GM21717 (cell line): ENCODE results near the gene STRADA.

Source experiments
- ATAC-seq: cut with Tn5 transposase; IDR thresholded peaks from one replicate; pipeline ENCODE4 v1.9.1; 2021; ENCODE audit warnings: mild to moderate bottlenecking, moderate library complexity; ENCODE audit not compliant: unreplicated experiment

The STRADA gene, protein sequence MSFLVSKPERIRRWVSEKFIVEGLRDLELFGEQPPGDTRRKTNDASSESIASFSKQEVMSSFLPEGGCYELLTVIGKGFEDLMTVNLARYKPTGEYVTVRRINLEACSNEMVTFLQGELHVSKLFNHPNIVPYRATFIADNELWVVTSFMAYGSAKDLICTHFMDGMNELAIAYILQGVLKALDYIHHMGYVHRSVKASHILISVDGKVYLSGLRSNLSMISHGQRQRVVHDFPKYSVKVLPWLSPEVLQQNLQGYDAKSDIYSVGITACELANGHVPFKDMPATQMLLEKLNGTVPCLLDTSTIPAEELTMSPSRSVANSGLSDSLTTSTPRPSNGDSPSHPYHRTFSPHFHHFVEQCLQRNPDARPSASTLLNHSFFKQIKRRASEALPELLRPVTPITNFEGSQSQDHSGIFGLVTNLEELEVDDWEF

DNA sequence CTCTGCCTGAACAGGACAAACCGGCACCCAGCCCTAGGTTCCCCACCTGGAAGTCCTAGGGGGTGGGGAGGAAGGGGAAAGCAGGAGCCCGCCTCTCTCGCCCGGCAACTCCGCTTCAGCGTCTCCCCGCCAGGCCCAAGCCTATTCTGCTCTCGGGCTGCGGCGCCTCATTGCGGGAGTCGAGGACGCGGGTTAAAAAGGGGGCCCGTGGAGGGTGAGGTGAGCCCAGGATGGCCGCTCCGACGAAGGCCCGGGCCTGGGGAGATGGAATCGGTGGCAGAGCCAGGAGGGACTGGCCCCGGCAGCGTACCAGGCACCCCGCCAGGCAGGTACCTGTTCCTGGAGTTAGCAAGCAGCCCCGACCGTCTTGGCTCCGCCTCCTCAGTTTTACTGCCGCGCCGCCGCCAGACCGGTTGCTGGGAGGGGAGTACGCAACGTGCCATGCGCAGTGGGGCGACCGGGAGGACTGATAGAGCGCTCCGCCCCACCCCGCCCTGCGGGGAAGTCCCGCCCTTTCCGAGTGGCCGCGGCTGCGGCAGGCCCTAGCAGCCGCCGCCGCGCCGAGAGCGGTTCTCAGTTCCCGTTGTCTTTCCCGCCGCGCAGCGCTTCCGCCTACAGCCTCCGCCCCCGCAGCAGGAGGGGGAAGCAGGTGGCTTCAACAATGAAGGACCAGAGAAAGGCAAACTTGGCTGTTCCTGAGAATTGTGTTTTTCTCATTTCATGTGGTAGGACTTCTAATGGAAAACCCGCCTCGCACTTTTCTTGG lies at the start of gene STRADA:
Gene STRADA, minus strand, starts transcription at position 392 of the 766 bp plus-strand sequence. CDS start 13,430 bp downstream, outside the sequence.
- ATAC-seq: peak; percentile 75

DNA sequence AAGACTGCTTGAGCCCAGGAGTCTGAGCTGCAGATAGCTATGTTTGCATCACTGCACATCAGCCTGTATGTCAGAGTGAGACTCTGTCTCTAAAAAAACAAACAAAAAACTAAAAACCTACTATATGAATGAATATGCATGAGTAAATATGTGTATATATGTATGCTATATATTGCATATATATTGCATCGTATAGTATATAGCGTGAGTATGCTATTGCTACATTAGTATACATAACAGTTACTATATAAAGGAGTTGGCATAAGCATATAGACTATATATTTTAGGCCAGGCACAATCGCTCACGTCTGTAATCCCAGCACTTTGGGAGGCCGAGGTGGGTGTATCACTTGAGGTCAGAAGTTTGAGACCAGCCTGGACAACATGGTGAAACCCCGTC lies 48.5 kb upstream of the STRADA start:
- ATAC-seq: no peak

GRCh38 chr17:63786971-63787711 lies 45.5 kb upstream of the STRADA start:
- ATAC-seq: no peak

GRCh38 chr17:63786117-63786516 lies 44.5 kb upstream of the STRADA start:
- no peak for ATAC-seq

GRCh38 chr17:63785556-63785955 lies 44.0 kb upstream of the STRADA start:
- no peak for ATAC-seq

- no peak for ATAC-seq
Measured at GRCh38 chr17:63783522-63783921, 41.9 kb upstream of the STRADA start.

DNA sequence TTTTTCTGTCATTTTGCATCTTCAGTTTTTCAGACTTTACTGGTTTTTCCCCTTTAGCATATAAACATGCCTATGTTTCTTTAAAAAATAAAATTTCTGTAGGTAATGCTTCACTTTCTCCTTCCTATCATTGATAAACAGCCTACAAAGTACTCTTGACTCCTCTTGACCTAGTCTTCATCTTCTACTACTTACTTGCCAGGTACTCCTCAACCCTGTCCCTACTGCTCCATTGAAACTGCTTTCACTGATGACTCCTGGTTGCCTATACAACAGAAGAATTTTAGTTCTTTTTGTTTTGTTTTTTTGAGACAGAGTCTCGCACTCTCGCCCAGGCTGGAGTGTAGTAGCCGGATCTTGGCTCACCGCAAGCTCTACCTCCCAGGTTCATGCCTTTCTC lies 39.3 kb upstream of the STRADA start:
- ATAC-seq: no peak

- no peak for ATAC-seq
Measured at GRCh38 chr17:63780507-63780906, 38.9 kb upstream of the STRADA start.

- no peak for ATAC-seq
Measured at GRCh38 chr17:63775420-63775819, 33.8 kb upstream of the STRADA start.

DNA sequence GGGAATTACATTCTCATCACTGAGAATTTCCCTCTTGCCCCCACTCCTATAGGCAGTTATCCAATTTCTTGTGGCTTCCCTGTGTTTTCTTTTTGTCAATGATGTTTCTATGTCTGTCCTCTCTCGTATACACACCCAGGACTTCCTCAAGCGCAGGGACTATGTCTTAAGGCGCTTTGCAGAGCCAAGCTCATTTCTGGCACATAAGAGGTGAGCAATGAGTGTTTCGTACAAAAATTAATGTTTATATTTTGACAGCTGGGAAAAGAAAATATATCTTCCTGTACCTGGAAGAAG lies 33.3 kb upstream of the STRADA start:
- no peak for ATAC-seq

DNA sequence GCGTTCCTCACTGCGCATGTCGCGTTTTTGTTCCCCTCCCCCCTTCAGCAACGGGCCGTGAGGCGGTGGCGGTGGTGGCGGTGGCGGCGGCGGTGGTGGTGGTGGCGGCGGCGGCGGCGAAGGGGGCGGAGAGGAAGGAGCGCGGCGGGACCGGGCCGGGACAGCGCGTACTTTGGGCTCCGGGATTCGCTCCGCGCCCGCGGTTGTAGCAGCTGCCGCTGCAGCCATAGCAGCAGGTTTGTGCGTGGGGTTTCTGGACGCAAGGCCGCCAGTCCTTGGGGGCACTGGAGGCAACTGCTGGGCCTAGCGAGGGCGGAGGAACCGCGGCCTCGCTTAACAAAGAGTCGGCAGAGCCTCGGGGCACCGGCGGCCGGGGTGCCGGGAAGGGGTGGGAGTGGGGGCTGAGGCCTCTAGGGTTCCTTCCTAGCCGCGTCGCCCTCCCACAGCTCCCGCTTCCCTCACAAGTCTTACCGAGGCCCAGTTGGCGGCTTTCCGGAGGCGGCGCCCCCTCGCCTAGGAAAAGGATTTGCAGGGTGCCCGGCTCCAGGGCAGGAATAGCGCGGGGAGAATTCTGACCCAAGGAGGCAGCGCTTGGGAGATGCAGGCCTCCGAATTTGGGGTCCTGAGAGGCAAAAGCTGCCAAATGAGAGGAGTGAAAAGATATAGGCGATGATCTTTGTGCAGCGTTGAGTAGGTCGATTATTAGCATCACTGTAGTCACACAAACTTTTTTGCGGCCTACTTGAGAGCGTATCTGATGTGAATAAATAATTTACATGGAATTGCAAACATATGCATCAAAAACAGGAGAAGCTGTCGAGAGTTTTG lies 32.8 kb upstream of the STRADA start, which contains the start of gene DDX42:
Gene DDX42, plus strand, starts transcription at position 30 of the 828 bp plus-strand sequence. CDS start 12,880 bp downstream, outside the sequence.
- peak; percentile 14 for ATAC-seq

DNA sequence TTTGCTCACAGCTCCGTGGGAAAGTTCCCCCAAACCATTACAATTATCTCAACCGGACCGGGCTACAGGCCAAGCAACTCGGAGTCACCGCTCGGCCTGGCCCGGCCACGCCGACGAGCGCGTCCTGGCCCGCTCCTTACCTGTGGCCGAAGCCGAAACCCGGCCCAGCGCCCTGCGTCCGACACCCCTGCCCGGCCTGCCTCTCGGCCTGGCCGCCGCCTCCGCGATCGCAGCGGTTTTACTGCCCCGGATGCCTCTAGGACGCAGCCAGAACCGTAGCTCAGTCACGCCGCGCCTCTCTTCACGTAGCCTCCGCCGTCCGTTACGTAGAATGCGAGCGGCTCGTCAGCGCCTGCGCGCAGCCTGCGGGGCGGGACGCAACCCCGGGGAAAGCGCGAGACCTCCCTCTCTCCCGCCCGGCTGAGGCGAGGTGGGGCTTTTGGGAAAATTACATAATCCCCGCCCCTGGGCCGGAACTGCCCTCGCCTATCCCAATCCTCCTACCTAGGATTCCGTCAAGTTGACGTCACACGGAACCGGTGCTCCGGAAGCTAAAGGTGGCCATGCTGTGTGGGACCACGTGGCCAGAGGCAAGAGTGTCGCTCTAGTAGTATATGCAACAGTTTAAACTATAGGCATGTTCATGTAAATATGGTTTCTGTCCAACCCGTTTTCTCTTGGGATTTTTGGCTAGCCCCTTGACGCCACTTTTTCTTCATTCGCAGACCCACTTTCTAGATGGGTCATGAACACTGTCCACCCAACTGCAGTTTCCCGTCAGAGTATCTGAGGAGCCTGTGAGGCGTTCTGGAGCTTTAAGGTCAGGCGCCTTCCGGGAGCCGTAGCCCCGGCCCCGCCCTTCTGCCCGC lies 31.9 kb upstream of the STRADA start, which contains the start of gene CCDC47:
Gene CCDC47, minus strand, starts transcription at position 326 of the 869 bp plus-strand sequence. CDS start 7,422 bp downstream, outside the sequence.
- peak; percentile 88 for ATAC-seq

- no peak for ATAC-seq
Measured at GRCh38 chr17:63772801-63773271, 31.2 kb upstream of the STRADA start.

GRCh38 chr17:63768433-63768832 lies 26.8 kb upstream of the STRADA start:
- ATAC-seq: no peak

GRCh38 chr17:63766754-63767153 lies 25.2 kb upstream of the STRADA start:
- no peak for ATAC-seq

- ATAC-seq: no peak
Measured at GRCh38 chr17:63764716-63765115, 23.1 kb upstream of the STRADA start.

GRCh38 chr17:63762161-63763078 lies 20.8 kb upstream of the STRADA start:
- no peak for ATAC-seq
